Tibial artery (tissue), 4 donors: ENCODE results near the gene TAOK3.

Source experiments
- DNase-seq, 2 donors: peaks; one replicate each; pipeline ENCODE4 v3.0.0-alpha.2; 2019
- H3K27ac ChIP-seq, 2 donors: fragments of 200-600 bp; sonication (generic) in 1 of 2; 1 replicate in 1 of 2; 2 replicates in 1 of 2; pipeline ENCODE4 v1.5.1; 2018 to 2019; ENCODE audit warnings: mild to moderate bottlenecking in 1 of 2
- H3K27me3 ChIP-seq, 2 donors: fragments of 200-600 bp; sonication (generic) in 1 of 2; one replicate each; pipeline versions ENCODE4 v1.5.1 to v1.6.0; 2016 to 2019
- H3K36me3 ChIP-seq, 3 donors: fragments of 200-600 bp; sonication (generic) in 2 of 3; one replicate each; pipeline ENCODE4 v1.5.1; 2016 to 2019; ENCODE audit warnings: mild to moderate bottlenecking in 2 of 3
- H3K4me1 ChIP-seq, 4 donors: fragments of 200-600 bp; sonication (generic) in 2 of 4; 1 replicate in 3 of 4; 2 replicates in 1 of 4; pipeline ENCODE4 v1.5.1; 2016 to 2019
- H3K4me3 ChIP-seq, 2 donors: fragments of 200-600 bp; sonication (generic) in 1 of 2; 1 replicate in 1 of 2; 2 replicates in 1 of 2; pipeline ENCODE4 v1.5.1; 2018 to 2019; ENCODE audit warnings: mild to moderate bottlenecking in 2 of 2
- H3K9me3 ChIP-seq, 3 donors: fragments of 200-600 bp; sonication (generic) in 1 of 3; one replicate each; pipeline ENCODE4 v1.5.1; 2016 to 2019
- CTCF ChIP-seq, 2 experiments: fragments of 200-600 bp in 1 of 2; fragments of 450-650 bp in 1 of 2; IDR thresholded peaks; one replicate each; pipeline ENCODE4 v1.5.1; 2017 to 2019; ENCODE audit warnings: antibody characterized with exemption in 2 of 2, mild to moderate bottlenecking in 1 of 2, moderate library complexity in 1 of 2
- intact Hi-C: fragments of 100-400 bp; cut with DNase I; formaldehyde crosslinking; loops from one replicate; pipeline ENCODE4 v1.15.0; 2023; ENCODE audit warnings: low total_unique reads

Gene TAOK3

DNA sequence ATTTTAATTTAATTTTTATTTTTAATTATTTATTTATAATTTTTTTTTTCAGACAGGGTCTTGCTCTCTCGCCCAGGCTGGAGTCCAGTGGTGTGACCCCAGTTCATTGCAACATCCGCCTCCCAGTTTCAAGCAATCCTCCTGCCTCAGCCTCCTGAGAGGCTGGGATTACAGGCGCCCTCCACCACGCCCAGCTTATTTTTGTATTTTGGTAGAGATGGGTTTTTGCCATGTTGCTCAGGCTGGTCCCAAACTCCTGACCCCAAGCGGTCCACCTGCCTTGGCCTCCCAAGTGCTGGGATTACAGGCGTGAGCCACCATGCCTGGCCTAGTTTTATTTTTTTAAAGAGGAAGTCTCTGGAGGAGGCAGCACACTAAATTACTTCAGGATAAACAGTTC lies 250.4 kb downstream of the TAOK3 start:
- H3K4me1 ChIP-seq, result peaks cover 0 to 3% (median 0%) of the 10 kb centered on the region in 4 donors
- no peaks in the 10 kb centered on the region for H3K27me3 ChIP-seq
- TF ChIP-seq CTCF (IDR thresholded peaks at IDR 0.05), result no peak
- H3K9me3 ChIP-seq, result no peaks in the 10 kb centered on the region
- no peak overlapping the region for H3K27ac ChIP-seq
- DNase-seq, result no peak
- intact Hi-C loops, result no loop called here
- H3K4me3 ChIP-seq, result no peak overlapping the region
- H3K36me3 ChIP-seq, result peaks cover 0 to 3% (median 0%) of the 10 kb centered on the region in 3 donors

GRCh38 chr12:118120579-118121363 lies 251.9 kb downstream of the TAOK3 start:
- no peak overlapping the region for H3K27ac ChIP-seq
- intact Hi-C loops, result no loop called here
- H3K36me3 ChIP-seq, result no peaks in the 10 kb centered on the region

DNA sequence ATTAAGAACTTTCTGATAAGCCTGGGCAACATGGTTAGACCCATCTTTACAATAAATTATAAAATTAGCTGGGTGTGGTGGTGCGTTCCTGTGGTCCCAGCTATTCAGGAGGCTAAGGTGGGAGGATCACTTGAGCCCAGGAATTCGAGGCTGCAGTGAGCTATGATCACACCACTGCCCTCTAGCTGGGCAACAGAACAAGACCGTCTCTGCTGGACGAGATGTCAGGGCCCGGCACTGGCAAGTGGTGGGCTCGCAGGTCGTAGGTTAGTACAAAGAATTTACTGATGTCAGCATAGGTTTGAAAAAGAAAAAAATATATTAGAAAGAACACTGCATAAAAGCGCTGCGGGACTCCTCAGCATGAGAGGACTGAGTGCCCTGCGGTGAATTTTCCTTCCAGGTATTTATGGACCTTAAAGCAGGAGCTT lies 253.2 kb downstream of the TAOK3 start:
- Histone ChIP-seq H3K27me3 (no peaks in the 10 kb centered on the region), H3K27ac (no peak overlapping the region), H3K36me3 (no peaks in the 10 kb centered on the region), H3K4me3 (no peak overlapping the region), H3K9me3 (no peaks in the 10 kb centered on the region), H3K4me1 (peaks cover 0 to 3% (median 0%) of the 10 kb centered on the region in 4 donors)
- DNase-seq, result no peak
- intact Hi-C loops, result no loop called here
- no peak for TF ChIP-seq CTCF (IDR thresholded peaks at IDR 0.05)

More at GRCh38 chr12:118120579-118121363, 251.9 kb downstream of the TAOK3 start:
- peaks cover 0 to 3% (median 0%) of the 10 kb centered on the region in 4 donors for H3K4me1 ChIP-seq
- no peaks in the 10 kb centered on the region for H3K9me3 ChIP-seq
- no peaks in the 10 kb centered on the region for H3K27me3 ChIP-seq
- peak; percentile 68 to 77 for DNase-seq
- peak; percentile 26 to 72 for TF ChIP-seq CTCF (IDR thresholded peaks at IDR 0.05)
- H3K4me3 ChIP-seq, result no peak overlapping the region

DNA sequence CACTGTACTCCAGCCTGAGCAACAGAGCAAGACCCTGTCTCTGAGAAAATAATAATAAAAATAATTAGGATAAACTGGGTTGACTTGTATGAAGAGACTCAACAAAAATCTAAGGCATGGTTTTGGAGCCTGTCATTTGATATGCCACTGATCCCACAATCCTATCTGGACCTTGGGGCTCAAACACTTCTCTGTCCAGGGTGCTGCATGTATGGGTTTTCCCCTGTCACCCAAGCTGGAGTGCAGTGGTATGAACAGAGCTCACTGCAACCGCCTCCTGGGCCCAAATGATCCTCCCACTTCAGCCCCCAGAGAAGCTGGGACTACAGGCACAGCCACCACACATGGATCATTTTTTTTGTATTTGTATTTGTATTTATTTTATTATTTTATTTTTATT lies 263.6 kb downstream of the TAOK3 start:
- Histone ChIP-seq H3K27ac (no peak overlapping the region), H3K4me1 (peaks cover 0 to 7% (median 3%) of the 10 kb centered on the region in 4 donors), H3K9me3 (no peaks in the 10 kb centered on the region), H3K4me3 (no peak overlapping the region), H3K36me3 (no peaks in the 10 kb centered on the region), H3K27me3 (no peaks in the 10 kb centered on the region)
- intact Hi-C loops, result no loop called here
- no peak for TF ChIP-seq CTCF (IDR thresholded peaks at IDR 0.05)
- DNase-seq, result no peak

- Histone ChIP-seq H3K4me1 (peaks cover 0 to 7% (median 4%) of the 10 kb centered on the region in 4 donors), H3K36me3 (no peaks in the 10 kb centered on the region), H3K27ac (no peak overlapping the region), H3K27me3 (no peaks in the 10 kb centered on the region), H3K4me3 (no peak overlapping the region), H3K9me3 (no peaks in the 10 kb centered on the region)
- DNase-seq, result no peak
- TF ChIP-seq CTCF (IDR thresholded peaks at IDR 0.05), result no peak
- intact Hi-C loops, result no loop called here
Measured at GRCh38 chr12:118107694-118108093, 265.0 kb downstream of the TAOK3 start.
